HepG2 (cell line): Measurements from ENCODE around the gene NOX3. TPM values are rescaled to one million over a fixed set of nuclear protein-coding genes. Genes with fewer than 3 reads are reported as not detected.

ENCODE experiments used
- ATAC-seq: fragments of 200-7000 bp; cut with Tn5 transposase; 3 replicates; pipeline ENCODE4 v1.9.1; 2020; ENCODE audit warnings: mild to moderate bottlenecking, moderate library complexity
- BruUV-seq: library from RNA; stranded (reverse); fragments of 400-500 nt; replicated peaks from 2 replicates; lab custom pipeline; 2021; lab: Mats Ljungman, UMichigan
- CTCF ChIA-PET: fragments of 300-600 bp; formaldehyde crosslinking; extraction: SDS; loops from one replicate; lab custom pipeline; 2021; ENCODE audit warnings: low total read pairs, inconsistent platforms, low intra/inter-chr PET ratio; lab: Yijun Ruan, JAX
- POLR2A ChIA-PET: fragments of 350-600 bp; sonication (Branson Sonifier 250); formaldehyde crosslinking; loops from one replicate; lab custom pipeline; 2020; ENCODE audit warnings: antibody characterized with exemption, inconsistent platforms; lab: Yijun Ruan, JAX
- DNase-seq: peaks from one replicate; pipeline ENCODE4 v3.0.0-alpha.2; 2015; ENCODE audit warnings: low spot score
- FAIRE-seq: peaks from 3 replicates; lab custom pipeline; 2011; peaks lifted over from hg19 to GRCh38; lab: Jason Lieb, UNC
- H2AFZ ChIP-seq: one replicate; pipeline ENCODE4 v1.6.1; 2011; ENCODE audit warnings: low read length, inconsistent platforms
- H3K27ac ChIP-seq: fragments of 300-600 bp; 3 replicates; pipeline ENCODE4 v1.8.0; 2011; ENCODE audit warnings: mixed run types, mild to moderate bottlenecking, mixed read lengths, low read length, inconsistent platforms; ENCODE audit not compliant: insufficient read depth; ENCODE audit errors: extremely low read length
- H3K27me3 ChIP-seq, 2 experiments: fragments of 200-600 bp in 1 of 2; 2 replicates in 1 of 2; 3 replicates in 1 of 2; pipeline versions ENCODE4 v1.6.0 to v1.8.0; 2011; ENCODE audit warnings: low read length in 2 of 2, mild to moderate bottlenecking in 2 of 2, moderate library complexity in 2 of 2, inconsistent platforms in 1 of 2; ENCODE audit not compliant: insufficient read depth in 2 of 2, control insufficient read depth in 1 of 2
- H3K36me3 ChIP-seq, 2 experiments: fragments of 200-600 bp in 1 of 2; replicated peaks in 1 of 2; 2 replicates in 1 of 2; 3 replicates in 1 of 2; pipeline versions ENCODE4 v1.5.1 to v1.8.0; 2011; ENCODE audit warnings: low read length in 2 of 2, inconsistent platforms in 1 of 2; ENCODE audit not compliant: insufficient read depth in 2 of 2, control insufficient read depth in 1 of 2
- H3K4me1 ChIP-seq: 2 replicates; pipeline ENCODE4 v1.5.1; 2012; ENCODE audit warnings: low read length, inconsistent platforms; ENCODE audit not compliant: insufficient read depth
- H3K4me2 ChIP-seq: 2 replicates; pipeline ENCODE4 v1.6.0; 2011; ENCODE audit warnings: low read depth, low read length, inconsistent platforms
- H3K4me3 ChIP-seq, 3 experiments: fragments of 200-600 bp in 1 of 3; sonication (generic), shearing (Covaris generic) in 1 of 3; replicated peaks in 1 of 3; 2 replicates each; pipeline ENCODE4 v1.5.1; 2011 to 2016; ENCODE audit warnings: low read length in 3 of 3, inconsistent platforms in 2 of 3, low read depth in 2 of 3, mild to moderate bottlenecking in 2 of 3, control low read depth in 1 of 3, mixed read lengths in 1 of 3; ENCODE audit not compliant: insufficient read depth in 1 of 3
- H3K79me2 ChIP-seq: one replicate; pipeline ENCODE4 v1.6.1; 2011; ENCODE audit warnings: low read length, inconsistent platforms; ENCODE audit not compliant: insufficient read depth
- H3K9ac ChIP-seq: 2 replicates; pipeline ENCODE4 v1.6.0; 2011; ENCODE audit warnings: mild to moderate bottlenecking, low read depth, low read length, inconsistent platforms; ENCODE audit not compliant: insufficient read depth
- H3K9me3 ChIP-seq: 2 replicates; pipeline ENCODE4 v1.5.1; 2012; ENCODE audit warnings: mild to moderate bottlenecking, low read length
- H4K20me1 ChIP-seq: 2 replicates; pipeline ENCODE4 v1.6.0; 2011; ENCODE audit warnings: inconsistent platforms, mild to moderate bottlenecking, low read length, moderate library complexity; ENCODE audit not compliant: insufficient read depth
- DR1 ChIP-seq: sonication (generic); formaldehyde crosslinking; IDR thresholded peaks from 2 replicates; pipeline ENCODE4 v1.8.0; 2021; ENCODE audit warnings: mild to moderate bottlenecking, missing genetic modification reagents, inconsistent platforms
- KDM2A ChIP-seq: sonication (generic); formaldehyde crosslinking; IDR thresholded peaks from 2 replicates; pipeline ENCODE4 v1.4.0; 2020; ENCODE audit warnings: low read depth, missing genetic modification reagents, borderline replicate concordance
- NAIF1 ChIP-seq: sonication (generic); formaldehyde crosslinking; IDR thresholded peaks from 2 replicates; pipeline ENCODE4 v1.5.0; 2020; ENCODE audit warnings: mild to moderate bottlenecking, missing genetic modification reagents, borderline replicate concordance
- NFE2 ChIP-seq: sonication (generic); formaldehyde crosslinking; IDR thresholded peaks from 2 replicates; pipeline ENCODE4 v1.4.0; 2020; ENCODE audit warnings: missing genetic modification reagents
- SMARCC2 ChIP-seq: fragments of 450-650 bp; IDR thresholded peaks from 2 replicates; pipeline ENCODE4 v1.6.1; 2017; ENCODE audit warnings: antibody characterized with exemption, mild to moderate bottlenecking
- TMF1 ChIP-seq: sonication (generic); formaldehyde crosslinking; IDR thresholded peaks from 2 replicates; pipeline ENCODE4 v1.8.1; 2022; ENCODE audit warnings: low read depth, missing genetic modification reagents
- ZNF503 ChIP-seq: sonication (generic); formaldehyde crosslinking; IDR thresholded peaks from 2 replicates; pipeline ENCODE4 v1.4.0; 2020; ENCODE audit warnings: missing genetic modification reagents
- ZNF678 ChIP-seq: sonication (generic); formaldehyde crosslinking; IDR thresholded peaks from 2 replicates; pipeline ENCODE4 v1.4.0; 2020; ENCODE audit warnings: mild to moderate bottlenecking, missing genetic modification reagents
- WGBS: methylation state at CpG from one replicate; pipeline ENCODE4 v1.1.6; 2017; ENCODE audit warnings: low lambda C conversion rate; 5-methylcytosine and 5-hydroxymethylcytosine counted together
- in situ Hi-C: cut with HindIII; loops from 2 replicates; pipeline ENCODE4 v1.10.0; 2017; ENCODE audit warnings: low pct_unique_long_range_greater_than_20kb; ENCODE audit not compliant: extremely low pct_ligation_motif_present
- intact Hi-C: fragments of 100-400 bp; cut with micrococcal nuclease; formaldehyde crosslinking; loops from one replicate; pipeline ENCODE4 v1.10.0; 2022; ENCODE audit not compliant: unreplicated experiment
- polyA plus RNA-seq, 8 experiments: library from polyadenylated mRNA; depleted of rRNA in 3 of 8; stranded (reverse) in 7 of 8; unstranded in 1 of 8; fragments of >200 nt; fragmentation: Illumina TruSeq in 4 of 8; extraction: Trizol in 4 of 8; gene quantifications; 2 replicates each; pipeline versions ENCODE4 v1.2.1 to v1.2.3, GENCODE V29; 2011 to 2016; ENCODE audit warnings: low read depth in 4 of 8, missing spikeins in 1 of 8, mixed read lengths in 1 of 8; ENCODE audit not compliant: insufficient read depth in 1 of 8
- total RNA-seq, 5 experiments: library from RNA; depleted of rRNA; stranded (reverse); fragments of >200 nt; fragmentation: Illumina TruSeq; extraction: Trizol; gene quantifications; 2 replicates each; pipeline ENCODE4 v1.2.3, GENCODE V29; 2016; ENCODE audit warnings: low read depth in 1 of 5

Gene NOX3
- total and polyA plus RNA-seq, 2 of the 13 experiments (the other 11 are each of a cell fraction or from before 2014, with no cell fraction given) = 0.09 to 0.18 TPM

- no peak overlapping the region for H3K4me3 ChIP-seq
- no peak for ATAC-seq
- H3K9me3 ChIP-seq = peaks cover 6% of the 10 kb centered on the region; the same call in 1 of the 2 replicates
- no peaks in the 10 kb centered on the region for H3K36me3 ChIP-seq
- H3K27ac ChIP-seq = no peak overlapping the region
- in situ Hi-C loops = no loop called here
- H3K4me1 ChIP-seq = peaks cover 13% of the 10 kb centered on the region
- no peak overlapping the region for H3K4me2 ChIP-seq
- intact Hi-C loops = no loop called here
- no peaks in the 10 kb centered on the region for H3K27me3 ChIP-seq
- no peak for DNase-seq
- no peaks in the 10 kb centered on the region for H4K20me1 ChIP-seq
- no peak overlapping the region for H2AFZ ChIP-seq
- POLR2A ChIA-PET = no interaction called here
- WGBS = 91% methylated on average over 3 of the region's 3 CpGs
- no peaks in the 10 kb centered on the region for H3K79me2 ChIP-seq
- CTCF ChIA-PET = no interaction called here
- no peak for FAIRE-seq
- TF ChIP-seq ZNF678 (CRISPR knock-in tag) = no peak
- no TSS peak for BruUV-seq
- H3K9ac ChIP-seq = no peak overlapping the region
These were observed 66.5 kb downstream of the NOX3 start for GRCh38 chr6:155389130-155389529.

- ChIA-PET CTCF (no interaction called here), POLR2A (no interaction called here)
- intact Hi-C loops = no loop called here
- H2AFZ ChIP-seq = no peak overlapping the region
- H3K79me2 ChIP-seq = no peaks in the 10 kb centered on the region
- TF ChIP-seq SMARCC2 = no peak
- no peak overlapping the region for H3K4me2 ChIP-seq
- H3K27ac ChIP-seq = no peak overlapping the region
- in situ Hi-C loops = no loop called here
- H3K9ac ChIP-seq = no peak overlapping the region
- no peak for ATAC-seq
- no peaks in the 10 kb centered on the region for H3K27me3 ChIP-seq
- H3K36me3 ChIP-seq = no peaks in the 10 kb centered on the region
- H4K20me1 ChIP-seq = no peaks in the 10 kb centered on the region
- DNase-seq = no peak
- no peak for FAIRE-seq
- peaks cover 8% of the 10 kb centered on the region for H3K4me1 ChIP-seq
- BruUV-seq = no TSS peak
- peaks cover 6% of the 10 kb centered on the region; the same call in 1 of the 2 replicates for H3K9me3 ChIP-seq
- no peak overlapping the region for H3K4me3 ChIP-seq
These were observed 67.0 kb downstream of the NOX3 start for GRCh38 chr6:155388591-155388990.

GRCh38 chr6:155387481-155387880 is 68.2 kb downstream of the NOX3 start:
- no peak for ATAC-seq
- intact Hi-C loops (no loop called here), in situ Hi-C loops (no loop called here)
- Histone ChIP-seq H4K20me1 (no peaks in the 10 kb centered on the region), H3K9me3 (peaks cover 6% of the 10 kb centered on the region; the same call in 1 of the 2 replicates), H3K36me3 (no peaks in the 10 kb centered on the region), H3K79me2 (no peaks in the 10 kb centered on the region), H3K27ac (no peak overlapping the region), H2AFZ (no peak overlapping the region), H3K4me1 (peaks cover 10% of the 10 kb centered on the region), H3K9ac (no peak overlapping the region), H3K4me3 (no peak overlapping the region), H3K4me2 (no peak overlapping the region), H3K27me3 (no peaks in the 10 kb centered on the region)
- WGBS = 92% methylated on average over 2 of the region's 2 CpGs
- no peak for DNase-seq
- BruUV-seq = no TSS peak
- no peak for FAIRE-seq
- CTCF ChIA-PET = no interaction called here
- POLR2A ChIA-PET = no interaction called here
- TF ChIP-seq KDM2A (CRISPR knock-in tag) (no peak), TMF1 (CRISPR knock-in tag) (no peak), ZNF503 (CRISPR knock-in tag) (no peak), DR1 (CRISPR knock-in tag) (no peak), NFE2 (CRISPR knock-in tag) (no peak), NAIF1 (CRISPR knock-in tag) (no peak)
